Activated CD4-positive, CD25-positive, alpha-beta regulatory T cell treated with anti-CD3 and anti-CD28 coated beads, Interleukin-2, amount 50 U/mL, for 72 hours (primary cell): Measurements from ENCODE around the gene SIX6.
"Not testable (repeated sequence)": the region's sequence is repeated elsewhere in the genome, so short reads cannot be mapped to it uniquely, and the experiment has no call there.

ENCODE experiments used
- DNase-seq: peaks from one replicate; pipeline ENCODE4 v3.0.0; 2021

The SIX6 gene

GRCh38 chr14:60508707-60509437 is at the start of gene SIX6:
Gene SIX6, plus strand, starts transcription at chr14:60509146. Its CDS starts 253 bp downstream, at chr14:60509399.
- DNase-seq, result no peak

- not testable (repeated sequence) for DNase-seq
These were observed 28.7 kb upstream of the SIX6 start for GRCh38 chr14:60480248-60480647.

- DNase-seq, result no peak
These were observed 26.2 kb upstream of the SIX6 start for GRCh38 chr14:60482743-60483142.

GRCh38 chr14:60485057-60485597 is 23.8 kb upstream of the SIX6 start:
- no peak for DNase-seq

GRCh38 chr14:60485598-60486251 is 23.2 kb upstream of the SIX6 start, which contains the start of gene C14orf39:
Gene C14orf39, minus strand, starts transcription at chr14:60486063. Its CDS starts 985 bp downstream, at chr14:60485078.
- DNase-seq, result no peak

GRCh38 chr14:60487211-60487610 is 21.7 kb upstream of the SIX6 start:
- no peak for DNase-seq

- DNase-seq, result no peak
These were observed 20.8 kb upstream of the SIX6 start for GRCh38 chr14:60488175-60488574.

- DNase-seq, result no peak
These were observed 18.7 kb upstream of the SIX6 start for GRCh38 chr14:60490270-60490669.

GRCh38 chr14:60495946-60496345 is 13.0 kb upstream of the SIX6 start:
- DNase-seq, result no peak

GRCh38 chr14:60502541-60502940 is 6.4 kb upstream of the SIX6 start:
- DNase-seq, result no peak

GRCh38 chr14:60505448-60505847 is 3.5 kb upstream of the SIX6 start:
- DNase-seq, result no peak

- DNase-seq, result no peak
These were observed 2.9 kb upstream of the SIX6 start for GRCh38 chr14:60506010-60506409.

- DNase-seq, result no peak
These were observed 2.4 kb upstream of the SIX6 start for GRCh38 chr14:60506462-60506984.

- no peak for DNase-seq
These were observed 1.7 kb upstream of the SIX6 start for GRCh38 chr14:60506985-60507829.

GRCh38 chr14:60508363-60508706 is 611 bp upstream of the SIX6 start:
- DNase-seq, result no peak

GRCh38 chr14:60509438-60510253 is 700 bp downstream of the SIX6 start:
- DNase-seq, result no peak

- DNase-seq, result no peak
These were observed 1.5 kb downstream of the SIX6 start for GRCh38 chr14:60510254-60510950.

- DNase-seq, result no peak
These were observed 2.1 kb downstream of the SIX6 start for GRCh38 chr14:60510951-60511599.

- no peak for DNase-seq
These were observed 3.2 kb downstream of the SIX6 start for GRCh38 chr14:60512126-60512525.

- no peak for DNase-seq
These were observed 4.1 kb downstream of the SIX6 start for GRCh38 chr14:60512973-60513571.

GRCh38 chr14:60514378-60514740 is 5.4 kb downstream of the SIX6 start:
- DNase-seq, result no peak
